HUES48 (cell line): ENCODE measurements around the gene CUBN.
A peak's percentile ranks its signal among the peaks of the same experiment; 100 is the strongest.

Experiments used
- H3K27ac ChIP-seq: one replicate; pipeline ENCODE4 v1.7.0; 2013; ENCODE audit warnings: low read depth, low read length, inconsistent platforms
- H3K27me3 ChIP-seq: 2 replicates; pipeline ENCODE4 v1.6.1; 2013; ENCODE audit warnings: mild to moderate bottlenecking, low read length; ENCODE audit not compliant: control insufficient read depth, insufficient read depth
- H3K36me3 ChIP-seq: 2 replicates; pipeline ENCODE4 v1.6.1; 2013; ENCODE audit warnings: low read length; ENCODE audit not compliant: control insufficient read depth, insufficient read depth
- H3K4me1 ChIP-seq: 2 replicates; pipeline ENCODE4 v1.6.1; 2013; ENCODE audit warnings: mild to moderate bottlenecking, low read length; ENCODE audit not compliant: control insufficient read depth, insufficient read depth
- H3K4me3 ChIP-seq: 2 replicates; pipeline ENCODE4 v1.5.1; 2013; ENCODE audit warnings: mild to moderate bottlenecking, low read depth, low read length
- H3K9ac ChIP-seq: 2 replicates; pipeline ENCODE4 v1.6.1; 2013; ENCODE audit warnings: mild to moderate bottlenecking, low read depth, low read length, moderate library complexity
- H3K9me3 ChIP-seq: 2 replicates; pipeline ENCODE4 v1.6.1; 2013; ENCODE audit warnings: low read length; ENCODE audit not compliant: control insufficient read depth, insufficient read depth

Gene CUBN

DNA sequence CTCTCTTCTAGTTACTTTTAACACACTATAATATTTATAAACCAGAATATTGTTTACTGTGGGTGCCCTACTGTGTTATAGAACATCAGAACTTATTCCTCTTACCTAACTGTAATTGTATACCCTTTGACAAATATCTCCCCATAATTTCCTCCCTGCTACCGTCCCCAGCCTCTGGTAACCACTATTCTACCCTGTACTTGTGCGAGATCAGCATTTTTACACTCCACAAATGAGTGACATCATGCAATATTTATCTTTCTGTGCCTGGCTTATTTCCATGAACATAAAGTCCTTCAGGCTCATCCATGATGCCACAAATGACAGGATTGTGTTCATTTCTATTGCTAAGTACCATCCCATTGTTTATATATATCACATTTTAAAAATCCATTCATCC is 172.6 kb downstream of the CUBN start:
- Histone ChIP-seq H3K9ac (no peak overlapping the region), H3K4me3 (no peak overlapping the region), H3K36me3 (no peaks in the 10 kb centered on the region), H3K27ac (no peak overlapping the region), H3K4me1 (no peaks in the 10 kb centered on the region), H3K9me3 (no peaks in the 10 kb centered on the region), H3K27me3 (no peaks in the 10 kb centered on the region)

DNA sequence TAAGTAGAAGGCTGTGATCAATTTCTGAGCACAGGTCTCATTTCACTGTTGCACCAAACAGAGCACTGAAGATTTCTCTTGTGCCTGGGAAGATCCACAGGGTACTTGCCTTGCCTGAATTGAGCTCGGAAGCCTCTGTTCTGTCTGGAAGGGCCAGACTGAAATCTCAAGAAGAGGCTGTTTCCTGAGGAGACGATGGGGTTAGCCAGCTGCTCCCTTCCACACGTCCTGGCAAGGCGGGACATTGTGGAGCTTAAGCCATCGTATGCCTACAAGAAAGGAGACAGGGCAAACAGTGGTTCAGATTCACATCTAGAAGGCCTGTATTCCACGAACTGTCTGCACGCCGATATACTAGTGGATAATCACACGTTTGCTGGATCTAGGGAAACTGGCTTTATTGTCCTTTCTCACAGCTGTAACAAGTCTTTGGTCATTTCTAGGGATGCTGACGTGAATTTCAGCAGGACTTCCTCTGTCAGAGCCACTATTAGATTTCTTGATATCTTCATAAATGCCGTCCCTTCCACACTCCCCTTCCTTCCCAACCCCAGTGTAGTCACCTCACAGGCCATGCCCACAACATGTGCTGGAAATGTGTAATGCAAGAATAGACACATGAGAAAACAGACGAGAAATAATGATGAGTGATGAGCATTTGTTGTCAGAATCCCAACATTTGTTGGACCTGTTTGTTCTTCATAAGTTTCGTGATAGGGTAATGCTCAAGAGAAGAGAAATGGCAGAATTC is 175.2 kb downstream of the CUBN start:
- Histone ChIP-seq H3K36me3 (no peaks in the 10 kb centered on the region), H3K9me3 (no peaks in the 10 kb centered on the region), H3K4me1 (peaks cover 12% of the 10 kb centered on the region), H3K27ac (no peak overlapping the region), H3K27me3 (no peaks in the 10 kb centered on the region), H3K9ac (no peak overlapping the region), H3K4me3 (no peak overlapping the region)

DNA sequence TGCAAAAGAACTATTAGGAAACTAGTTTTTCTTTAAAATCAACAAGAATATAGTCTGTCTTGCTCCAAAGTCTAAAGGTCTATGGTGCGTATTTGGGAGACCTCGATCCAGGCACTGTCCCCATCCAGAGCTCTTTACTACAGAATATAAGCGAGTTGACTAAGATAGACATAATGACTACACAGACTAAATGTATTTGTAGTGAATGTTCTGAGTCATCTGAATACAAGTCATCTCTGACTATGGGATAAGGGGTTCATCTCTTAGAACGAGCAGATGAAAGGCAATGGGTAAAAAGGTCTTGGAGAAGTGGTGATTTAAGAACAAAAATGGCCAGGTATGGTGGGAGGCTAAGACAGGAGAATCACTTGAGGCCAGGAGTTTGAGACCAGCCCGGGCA is 176.3 kb downstream of the CUBN start:
- no peak overlapping the region for H3K27ac ChIP-seq

DNA sequence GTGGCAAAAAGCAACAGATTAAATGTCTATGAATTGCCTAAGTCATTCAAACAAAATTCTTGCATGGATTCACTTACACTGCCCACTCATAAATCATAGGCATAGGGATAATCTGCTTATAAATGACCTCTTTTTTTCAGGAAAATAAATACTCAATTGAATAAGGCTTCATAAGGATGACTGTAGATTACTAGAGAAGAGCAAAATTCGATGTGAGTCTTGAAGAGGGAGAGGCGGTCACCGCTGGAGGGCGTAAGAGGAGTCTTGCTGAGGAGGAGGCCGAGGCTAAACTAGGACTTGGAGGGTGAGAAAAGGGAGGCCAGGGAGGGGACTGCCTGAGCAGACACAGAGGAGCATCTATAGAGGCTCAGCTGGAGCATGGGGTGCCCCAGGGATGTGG is 177.0 kb downstream of the CUBN start:
- no peaks in the 10 kb centered on the region for H3K9me3 ChIP-seq
- H3K9ac ChIP-seq = no peak overlapping the region
- H3K4me3 ChIP-seq = no peak overlapping the region
- H3K27me3 ChIP-seq = no peaks in the 10 kb centered on the region
- H3K36me3 ChIP-seq = no peaks in the 10 kb centered on the region
- no peak overlapping the region for H3K27ac ChIP-seq
- H3K4me1 ChIP-seq = peaks cover 12% of the 10 kb centered on the region

More for the DNA sequence above, 176.3 kb downstream of the CUBN start:
- H3K36me3 ChIP-seq = no peaks in the 10 kb centered on the region
- H3K4me3 ChIP-seq = no peak overlapping the region
- no peaks in the 10 kb centered on the region for H3K27me3 ChIP-seq
- H3K9me3 ChIP-seq = no peaks in the 10 kb centered on the region
- peaks cover 12% of the 10 kb centered on the region for H3K4me1 ChIP-seq
- H3K9ac ChIP-seq = no peak overlapping the region

DNA sequence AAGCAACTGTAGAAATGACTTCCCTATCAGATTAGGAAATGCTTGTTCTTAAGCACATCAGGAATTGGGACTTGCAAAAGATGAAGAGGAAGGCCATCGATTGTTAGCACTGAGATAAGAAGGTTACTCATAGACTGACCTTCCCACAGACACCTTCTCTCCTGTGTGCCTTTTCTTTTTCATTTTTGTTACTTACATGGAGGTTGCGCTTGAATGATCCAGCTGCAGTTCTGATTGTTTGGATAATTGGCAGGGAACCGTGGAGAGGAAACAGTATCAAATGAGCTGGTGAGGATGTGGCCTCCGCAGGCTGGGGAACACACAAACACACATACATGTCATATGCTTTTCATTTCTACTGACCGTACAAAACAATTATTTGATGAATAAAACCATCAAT is 177.5 kb downstream of the CUBN start:
- H3K9ac ChIP-seq = no peak overlapping the region

DNA sequence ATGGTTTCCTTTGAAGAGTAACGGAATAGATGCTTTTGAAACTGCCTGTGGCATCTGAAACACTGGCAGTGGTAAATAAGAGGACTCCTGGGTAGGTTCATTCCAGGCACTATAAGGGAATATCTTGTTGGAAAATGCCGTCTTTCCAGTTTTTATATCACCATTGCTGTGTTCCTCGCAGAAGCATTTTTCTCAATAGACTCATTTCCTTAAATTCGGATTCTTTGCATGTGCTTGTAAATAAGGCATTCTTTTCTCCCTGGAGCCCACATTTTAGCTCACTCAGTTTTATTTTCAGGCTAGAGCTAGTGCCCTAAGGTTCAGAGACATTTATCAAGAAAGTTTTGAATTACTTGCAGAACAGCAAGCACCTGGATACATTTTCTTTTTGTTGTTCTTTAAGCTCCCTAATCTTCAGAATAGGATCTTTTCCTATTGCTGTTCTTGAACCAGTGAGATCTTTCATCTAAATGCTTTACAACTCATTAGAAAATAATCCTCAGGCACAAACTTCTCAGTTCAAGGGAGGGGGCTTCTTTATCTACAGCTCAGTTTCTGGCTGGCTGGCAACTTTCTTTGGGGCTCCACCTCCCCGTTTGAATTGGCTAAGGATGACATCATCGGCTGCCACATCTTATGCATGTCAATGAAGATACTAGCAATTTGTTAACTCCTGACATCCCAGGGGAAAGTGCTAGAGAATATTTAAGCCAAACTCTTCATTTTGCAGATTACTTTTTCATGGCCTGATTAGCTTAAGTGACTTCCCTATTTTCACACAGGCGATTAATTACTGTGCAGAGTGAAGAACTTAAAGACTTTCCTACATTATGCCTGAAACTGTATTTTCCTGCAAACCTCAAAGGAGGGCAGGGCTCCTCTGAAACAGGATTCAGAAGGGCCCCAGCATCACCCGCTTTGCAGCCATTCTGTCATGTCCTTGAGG is 178.7 kb downstream of the CUBN start:
- Histone ChIP-seq H3K27me3 (no peaks in the 10 kb centered on the region), H3K4me1 (peaks cover 18% of the 10 kb centered on the region), H3K27ac (peak overlapping the region; percentile 75), H3K4me3 (no peak overlapping the region; the same call in 1 of the 2 replicates), H3K9me3 (no peaks in the 10 kb centered on the region), H3K36me3 (no peaks in the 10 kb centered on the region), H3K9ac (no peak overlapping the region)

More for the DNA sequence above, 177.5 kb downstream of the CUBN start:
- Histone ChIP-seq H3K4me3 (no peak overlapping the region), H3K27ac (no peak overlapping the region), H3K9me3 (no peaks in the 10 kb centered on the region), H3K36me3 (no peaks in the 10 kb centered on the region), H3K27me3 (no peaks in the 10 kb centered on the region), H3K4me1 (peaks cover 13% of the 10 kb centered on the region)

DNA sequence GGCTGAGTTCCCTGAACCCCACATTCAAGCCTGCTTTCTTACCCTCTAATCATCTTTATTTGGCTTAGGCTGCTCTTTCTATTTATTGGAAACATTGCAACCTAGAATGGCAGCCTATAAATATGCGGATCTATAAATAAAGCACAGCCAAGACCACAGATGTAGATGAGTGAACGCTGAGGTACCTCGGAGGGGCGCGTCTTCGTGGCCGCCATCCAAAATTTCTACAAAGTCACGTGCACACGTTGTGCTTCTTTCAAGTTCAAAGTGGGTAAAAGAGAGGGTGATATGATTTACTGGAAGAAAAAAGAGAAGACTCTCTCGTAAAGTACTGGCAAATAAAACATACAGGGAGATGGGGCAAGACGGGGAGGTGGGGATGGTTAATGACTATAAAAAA is 179.8 kb downstream of the CUBN start:
- Histone ChIP-seq H3K9me3 (no peaks in the 10 kb centered on the region), H3K27me3 (no peaks in the 10 kb centered on the region), H3K4me3 (no peak overlapping the region), H3K4me1 (peaks cover 21% of the 10 kb centered on the region), H3K27ac (no peak overlapping the region), H3K36me3 (no peaks in the 10 kb centered on the region), H3K9ac (no peak overlapping the region)

DNA sequence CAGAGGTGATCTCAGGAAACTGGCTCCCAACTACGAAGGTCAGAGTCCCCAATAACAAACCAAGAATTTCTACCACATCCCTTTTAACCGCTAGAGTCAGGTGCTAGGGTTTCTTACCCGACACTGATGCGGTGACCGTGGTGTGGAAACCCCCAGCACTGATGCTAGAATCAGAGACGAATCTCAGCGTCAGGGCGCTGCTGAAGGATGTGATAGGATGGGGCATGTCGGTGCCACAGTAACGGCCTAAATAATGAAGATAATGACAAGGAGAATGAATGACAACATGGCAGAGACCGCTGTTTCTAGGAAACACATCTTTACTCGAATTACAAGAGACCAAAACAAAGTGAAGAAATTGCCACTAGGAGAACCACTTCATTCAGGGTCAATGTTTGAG is 181.2 kb downstream of the CUBN start:
- Histone ChIP-seq H3K27ac (no peak overlapping the region), H3K4me1 (peaks cover 21% of the 10 kb centered on the region), H3K9me3 (no peaks in the 10 kb centered on the region), H3K4me3 (no peak overlapping the region), H3K36me3 (no peaks in the 10 kb centered on the region), H3K27me3 (no peaks in the 10 kb centered on the region), H3K9ac (no peak overlapping the region)

DNA sequence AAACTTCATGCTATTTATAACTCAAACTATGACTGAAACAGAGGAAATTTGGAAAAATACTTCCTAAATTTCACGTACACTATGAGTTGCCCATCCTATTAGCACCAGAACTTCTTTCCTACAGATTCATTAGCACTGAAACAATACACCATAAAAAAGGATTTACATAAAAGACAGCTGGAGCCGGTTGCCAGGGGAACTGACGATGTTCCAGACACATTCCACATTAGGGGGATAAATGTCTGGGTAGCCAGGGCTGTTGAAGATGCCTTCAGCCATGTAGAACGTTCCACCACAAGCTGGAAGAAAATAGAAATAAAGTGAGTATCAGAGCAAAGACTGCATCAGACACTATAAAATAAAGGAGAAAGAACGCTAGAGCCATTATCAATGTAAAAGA is 182.5 kb downstream of the CUBN start:
- H3K9me3 ChIP-seq = no peaks in the 10 kb centered on the region
- H3K4me3 ChIP-seq = no peak overlapping the region
- H3K36me3 ChIP-seq = no peaks in the 10 kb centered on the region
- peaks cover 21% of the 10 kb centered on the region for H3K4me1 ChIP-seq
- no peak overlapping the region for H3K9ac ChIP-seq
- H3K27ac ChIP-seq = no peak overlapping the region
- no peaks in the 10 kb centered on the region for H3K27me3 ChIP-seq

DNA sequence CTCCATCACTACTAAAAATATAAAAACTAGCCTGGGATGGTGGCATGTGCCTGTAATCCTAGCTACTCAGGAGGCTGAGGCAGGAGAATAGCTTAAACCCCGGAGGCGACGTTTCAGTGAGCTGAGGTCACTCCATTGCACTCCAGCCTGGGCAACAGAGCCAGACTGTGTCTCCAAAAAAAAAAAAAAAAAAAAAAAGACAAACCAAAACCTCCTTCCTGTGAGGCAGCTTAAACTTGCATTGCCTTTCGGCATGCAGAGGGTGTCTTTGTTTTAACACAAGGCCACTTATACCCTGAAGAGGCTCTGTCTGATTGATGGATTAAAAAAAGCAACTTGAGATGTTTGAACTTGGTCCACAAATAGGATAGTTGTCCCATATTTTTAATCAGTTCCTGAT is 184.0 kb downstream of the CUBN start:
- Histone ChIP-seq H3K4me1 (peaks cover 10% of the 10 kb centered on the region), H3K9me3 (no peaks in the 10 kb centered on the region), H3K9ac (no peak overlapping the region), H3K27me3 (no peaks in the 10 kb centered on the region), H3K27ac (no peak overlapping the region), H3K36me3 (no peaks in the 10 kb centered on the region), H3K4me3 (no peak overlapping the region)

DNA sequence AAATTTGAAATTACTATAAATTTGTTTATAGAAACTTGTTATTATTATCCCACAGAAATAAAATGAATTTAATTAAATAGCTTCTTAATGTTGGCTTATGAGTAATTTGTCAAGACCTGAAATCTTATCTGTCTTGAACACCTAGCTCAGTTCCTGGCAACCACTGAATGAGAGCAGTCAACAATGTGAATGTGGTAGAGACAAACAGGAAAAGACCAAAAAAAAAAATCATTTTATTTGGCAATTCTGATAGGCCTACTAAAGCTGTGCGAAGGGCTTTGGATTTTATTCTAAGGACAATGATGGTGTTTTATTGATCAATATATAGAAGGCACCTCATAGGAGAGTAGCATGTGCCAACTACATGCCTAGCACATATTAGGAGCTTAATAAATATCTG is 184.6 kb downstream of the CUBN start:
- H3K4me1 ChIP-seq = peaks cover 8% of the 10 kb centered on the region; the same call in 1 of the 2 replicates
- no peaks in the 10 kb centered on the region for H3K27me3 ChIP-seq
- no peak overlapping the region for H3K4me3 ChIP-seq
- H3K9ac ChIP-seq = no peak overlapping the region
- no peaks in the 10 kb centered on the region for H3K36me3 ChIP-seq
- no peaks in the 10 kb centered on the region for H3K9me3 ChIP-seq
- H3K27ac ChIP-seq = no peak overlapping the region
